ENCODE measurements around the gene SLC34A3. TPM values are rescaled to one million over a fixed set of nuclear protein-coding genes. Genes with fewer than 3 reads are reported as not detected.

Gene SLC34A3
- total and polyA plus RNA-seq, 2 of the 8 experiments (the other 6 are each of a cell fraction or from before 2014, with no cell fraction given): 0.08 TPM; not detected in 1

- Histone ChIP-seq H2BK20ac (ENCODE audit: low read length) (no peak within 1 kb of the TSS), H4K91ac (replicated peaks; ENCODE audit: insufficient read length, low read length) (no peak within 1 kb of the TSS), H3K79me1 (ENCODE audit: low read depth, low read length) (peaks cover 3% of the 10 kb centered on the region; the same call in 1 of the 2 replicates), H3K14ac (ENCODE audit: insufficient read length) (no peak within 1 kb of the TSS), H2AFZ (ENCODE audit: low read length) (no peak within 1 kb of the TSS), H3K23me2 (ENCODE audit: low read depth, low read length) (peaks cover 14% of the 10 kb centered on the region; the same call in 1 of the 2 replicates), H2BK5ac (ENCODE audit: low read depth, low read length) (0 out of 2 replicates have a peak within 1 kb of the TSS, but pooled peaks have one; percentile 44), H3K56ac (replicated peaks; ENCODE audit: insufficient read length, low read depth, low read length) (no peak within 1 kb of the TSS), H3K4me3 (ENCODE audit: extremely low read depth in 1 of 4, insufficient read depth in 2 of 4, low read depth in 3 of 4, low read length in 4 of 4) (no peak within 1 kb of the TSS), H3K23ac (ENCODE audit: insufficient read length) (no peak within 1 kb of the TSS), H2AK5ac (ENCODE audit: low read depth, low read length) (peak within 1 kb of the TSS; percentile 83; the same call in 1 of the 2 replicates), H2BK120ac (replicated peaks; ENCODE audit: low read depth, low read length) (no peak within 1 kb of the TSS), H3K9ac (replicated peaks in 1 of 4; ENCODE audit: extremely low read depth in 1 of 4, low read depth in 3 of 4, low read length in 3 of 4) (no peak within 1 kb of the TSS), H2BK15ac (ENCODE audit: low read length) (no peak within 1 kb of the TSS; the same call in 1 of the 2 replicates), H3K4ac (replicated peaks; ENCODE audit: insufficient read length, low read depth, low read length) (peak within 1 kb of the TSS; percentile 85), H3K18ac (ENCODE audit: extremely low read depth, low read length) (peak within 1 kb of the TSS; percentile 48; the same call in 1 of the 2 replicates), H4K8ac (ENCODE audit: extremely low read depth, insufficient read depth, low read length) (peak within 1 kb of the TSS; percentile 74; the same call in 1 of the 2 replicates), H3K79me2 (ENCODE audit: control insufficient read depth in 1 of 2, insufficient read depth in 2 of 2, low read length in 2 of 2) (peaks cover 0 to 6% of the 10 kb centered on the region in 2 experiments; a peak in 2 of 4 replicates), H3K9me3 (ENCODE audit: insufficient read depth in 2 of 2, low read depth in 1 of 2, low read length in 1 of 2) (no peaks in the 10 kb centered on the region), H2BK12ac (ENCODE audit: low read depth, low read length) (no peak within 1 kb of the TSS), H3K36me3 (ENCODE audit: control insufficient read depth in 2 of 4, insufficient read depth in 4 of 4, low read length in 3 of 4) (no peaks in the 10 kb centered on the region), H4K5ac (ENCODE audit: insufficient read length, low read depth, low read length) (no peak within 1 kb of the TSS), H4K20me1 (replicated peaks in 1 of 2; ENCODE audit: control insufficient read depth in 1 of 2, insufficient read depth in 2 of 2, low read length in 2 of 2) (peaks cover 0 to 3% of the 10 kb centered on the region in 2 experiments), H3K4me2 (ENCODE audit: insufficient read depth in 1 of 2, low read depth in 2 of 2, low read length in 2 of 2) (0 out of 4 replicates have a peak within 1 kb of the TSS, but pooled peaks of 1 of the 2 experiments have one; percentile 28), H3K4me1 (replicated peaks in 1 of 4; ENCODE audit: control insufficient read depth in 3 of 4, insufficient read depth in 4 of 4, low read length in 3 of 4) (peaks cover 0 to 16% (median 13%) of the 10 kb centered on the region in 4 experiments; a peak in 5 of 7 replicates), H3K27me3 (replicated peaks in 1 of 4; ENCODE audit: control insufficient read depth in 3 of 4, extremely low read depth in 1 of 4, insufficient read depth in 3 of 4, low read length in 3 of 4) (peaks cover 0 to 7% (median 0%) of the 10 kb centered on the region in 4 experiments; a peak in 3 of 7 replicates), H3K27ac (ENCODE audit: low read depth, low read length) (no peak within 1 kb of the TSS)
- CTCF ChIA-PET (ENCODE audit: partially characterized antibody): interaction anchor here (0.7 to 1.0 kb wide), 3 partner anchors 9 to 58 kb away, joined by 3 read pairs; partner anchors contain the start of gene TOR4A
- DNase-seq (ENCODE audit: low read depth in 1 of 2, low spot score in 2 of 2) (no peak), FAIRE-seq (no peak)
- POLR2A ChIA-PET (ENCODE audit: partially characterized antibody): interaction anchor here (47.8 to 69.9 kb wide), 2 partner anchors 6 to 16 kb away, joined by 1462 read pairs; partner anchors contain the start of genes CYSRT1, NDOR1, NELFB and RNF208
- 79% methylated on average over 3 of the region's 4 CpGs; no CpG with 5 or more reads in 1 of the 2 experiments for WGBS, 2 experiments (ENCODE audit: extremely low coverage in 1 of 2, insufficient coverage in 1 of 2, insufficient read length in 1 of 2, insufficient replicate concordance in 2 of 2, low coverage in 1 of 2, low lambda C conversion rate in 2 of 2, missing lambda C conversion rate in 1 of 2)
- TF ChIP-seq ASH2L (IDR thresholded peaks at IDR 0.05; ENCODE audit: low read length) (no peak), POLR2AphosphoS5 (IDR thresholded peaks at IDR 0.05; ENCODE audit: low read depth, low read length) (no peak), RNF2 (IDR thresholded peaks at IDR 0.05; ENCODE audit: borderline replicate concordance, low read depth, low read length, missing control alignments, poor library complexity, severe bottlenecking) (no peak), ATF2 (IDR thresholded peaks at IDR 0.05; ENCODE audit: low read length) (no peak), RBBP5 (IDR thresholded peaks at IDR 0.05; ENCODE audit: borderline replicate concordance, low read depth, low read length) (no peak), HDAC6 (IDR thresholded peaks at IDR 0.05; ENCODE audit: low read depth, low read length) (no peak), TBP (IDR thresholded peaks at IDR 0.05; ENCODE audit: low read depth, low read length) (no peak), BCL11A (IDR thresholded peaks at IDR 0.05; ENCODE audit: low read depth in 2 of 2, low read length in 2 of 2) (no peak), CREB1 (IDR thresholded peaks at IDR 0.05) (no peak), ZNF274 (IDR thresholded peaks at IDR 0.05; ENCODE audit: borderline replicate concordance, extremely low read depth, low read length) (no peak), ATF3 (IDR thresholded peaks at IDR 0.05; ENCODE audit: insufficient read depth, low read depth, low read length) (no peak)
These were observed 20.4 kb downstream of the SLC34A3 start, which contains the start of gene STPG3 for GRCh38 chr9:137251194-137251461. STPG3 (plus strand) TSS chr9:137251286; CDS start chr9:137251287, 1 bp downstream.

Measured in H1 (cell line).